Measurements from ENCODE around the gene TCF12.

TCF12 gene

DNA sequence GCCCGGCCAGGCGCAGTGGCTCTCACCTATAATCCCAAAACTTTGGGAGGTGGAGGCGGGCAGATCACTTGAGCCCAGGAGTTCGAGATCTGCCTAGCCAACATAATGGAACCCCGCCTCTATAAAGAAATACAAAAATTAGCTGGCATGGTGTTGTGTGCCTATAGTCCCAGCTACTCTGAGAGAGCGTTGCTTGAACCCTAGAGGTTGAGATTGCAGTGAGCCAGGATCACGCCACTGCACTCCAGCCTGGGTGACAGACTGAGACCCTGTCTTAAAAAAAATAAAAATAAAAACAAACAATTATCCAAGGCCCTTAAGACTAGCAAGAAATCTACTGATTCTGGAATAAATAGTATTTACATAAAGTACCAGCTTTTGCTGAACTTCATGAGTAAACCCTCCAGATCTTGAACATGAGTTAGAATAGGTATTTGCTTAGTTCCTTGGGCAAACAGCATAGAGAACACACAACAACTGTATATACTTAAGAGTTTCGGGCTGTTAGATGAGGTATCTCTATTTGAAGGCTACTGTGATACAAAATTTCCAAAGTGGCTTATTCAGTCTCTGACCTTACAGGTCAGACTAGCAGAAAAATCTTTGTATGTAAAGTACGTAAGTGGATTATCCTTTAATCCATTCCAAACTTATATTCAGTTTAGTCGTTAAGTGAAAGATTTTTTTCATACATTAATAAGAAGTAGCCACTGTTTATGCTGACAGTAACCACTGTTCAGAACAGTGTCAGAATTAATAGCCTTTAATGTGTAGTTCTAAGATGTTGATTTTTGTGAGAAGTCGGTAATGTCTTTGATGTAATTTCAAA is 286.8 kb downstream of the TCF12 start:
- DNase-seq (ENCODE audit: low read depth): no peak
- TF ChIP-seq, protein P1, sequence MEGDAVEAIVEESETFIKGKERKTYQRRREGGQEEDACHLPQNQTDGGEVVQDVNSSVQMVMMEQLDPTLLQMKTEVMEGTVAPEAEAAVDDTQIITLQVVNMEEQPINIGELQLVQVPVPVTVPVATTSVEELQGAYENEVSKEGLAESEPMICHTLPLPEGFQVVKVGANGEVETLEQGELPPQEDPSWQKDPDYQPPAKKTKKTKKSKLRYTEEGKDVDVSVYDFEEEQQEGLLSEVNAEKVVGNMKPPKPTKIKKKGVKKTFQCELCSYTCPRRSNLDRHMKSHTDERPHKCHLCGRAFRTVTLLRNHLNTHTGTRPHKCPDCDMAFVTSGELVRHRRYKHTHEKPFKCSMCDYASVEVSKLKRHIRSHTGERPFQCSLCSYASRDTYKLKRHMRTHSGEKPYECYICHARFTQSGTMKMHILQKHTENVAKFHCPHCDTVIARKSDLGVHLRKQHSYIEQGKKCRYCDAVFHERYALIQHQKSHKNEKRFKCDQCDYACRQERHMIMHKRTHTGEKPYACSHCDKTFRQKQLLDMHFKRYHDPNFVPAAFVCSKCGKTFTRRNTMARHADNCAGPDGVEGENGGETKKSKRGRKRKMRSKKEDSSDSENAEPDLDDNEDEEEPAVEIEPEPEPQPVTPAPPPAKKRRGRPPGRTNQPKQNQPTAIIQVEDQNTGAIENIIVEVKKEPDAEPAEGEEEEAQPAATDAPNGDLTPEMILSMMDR (IDR thresholded peaks at IDR 0.05; ENCODE audit: control insufficient read depth, insufficient read depth, low read depth, low read length, missing control alignments): no peak
- no peak overlapping the region for H3K4me3 ChIP-seq (ENCODE audit: control insufficient read depth, low read depth, low read length)

- TF ChIP-seq, protein P1 (IDR thresholded peaks at IDR 0.05; ENCODE audit: control insufficient read depth, insufficient read depth, low read depth, low read length, missing control alignments): no peak
- no peak overlapping the region for H3K4me3 ChIP-seq (ENCODE audit: control insufficient read depth, low read depth, low read length)
- no peak for DNase-seq (ENCODE audit: low read depth)
These were observed 287.6 kb downstream of the TCF12 start for GRCh38 chr15:57205996-57206395.

- TF ChIP-seq, protein P1 (IDR thresholded peaks at IDR 0.05; ENCODE audit: control insufficient read depth, insufficient read depth, low read depth, low read length, missing control alignments): peak; percentile 50
- no peak for DNase-seq (ENCODE audit: low read depth)
- no peak overlapping the region for H3K4me3 ChIP-seq (ENCODE audit: control insufficient read depth, low read depth, low read length)
These were observed 295.4 kb downstream of the TCF12 start for GRCh38 chr15:57213862-57214261.

DNA sequence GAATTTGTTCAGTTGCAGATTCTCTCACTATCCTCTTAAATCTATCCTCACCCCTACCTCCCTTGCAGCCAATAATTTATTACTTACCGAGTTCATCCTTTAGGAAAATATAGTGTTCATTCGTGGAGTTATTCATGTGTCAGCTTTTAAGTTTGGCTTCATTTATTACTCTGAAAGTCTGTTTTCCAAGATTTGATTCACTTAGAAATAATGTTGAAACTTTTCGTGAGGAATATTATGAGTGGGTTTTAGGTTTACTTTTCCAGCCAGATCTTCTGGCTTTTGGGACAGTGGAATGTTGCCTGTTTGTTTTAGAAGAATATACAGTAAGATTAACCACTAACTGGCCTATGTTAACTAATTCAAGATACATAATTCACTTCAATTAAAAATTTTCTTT is 296.9 kb downstream of the TCF12 start:
- TF ChIP-seq, protein P1 (IDR thresholded peaks at IDR 0.05; ENCODE audit: control insufficient read depth, insufficient read depth, low read depth, low read length, missing control alignments): no peak
- no peak overlapping the region for H3K4me3 ChIP-seq (ENCODE audit: control insufficient read depth, low read depth, low read length)
- DNase-seq (ENCODE audit: low read depth): no peak

DNA sequence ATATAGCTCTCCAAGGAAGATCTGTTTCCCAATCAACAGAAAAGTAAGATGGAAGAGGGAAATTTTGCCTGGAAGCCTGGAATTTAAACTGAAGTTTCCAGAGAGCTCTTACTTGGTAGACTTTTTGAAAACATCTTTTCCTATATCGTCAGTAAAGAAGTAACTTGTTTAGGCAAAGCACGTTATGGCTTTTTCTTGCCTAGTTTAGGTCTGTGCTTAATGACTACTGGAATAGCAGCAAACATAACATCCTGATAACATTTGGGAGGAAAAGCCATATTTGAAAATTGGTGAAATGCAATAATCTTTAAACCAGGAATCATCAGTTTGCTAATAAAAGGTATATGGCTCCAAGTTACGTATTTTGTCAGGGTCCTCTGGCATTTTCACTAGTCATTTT is 297.4 kb downstream of the TCF12 start:
- TF ChIP-seq, protein P1 (IDR thresholded peaks at IDR 0.05; ENCODE audit: control insufficient read depth, insufficient read depth, low read depth, low read length, missing control alignments): no peak
- no peak for DNase-seq (ENCODE audit: low read depth)
- no peak overlapping the region for H3K4me3 ChIP-seq (ENCODE audit: control insufficient read depth, low read depth, low read length)

- DNase-seq (ENCODE audit: low read depth): peak; percentile 62
- TF ChIP-seq, protein P1 (IDR thresholded peaks at IDR 0.05; ENCODE audit: control insufficient read depth, insufficient read depth, low read depth, low read length, missing control alignments): no peak
- no peak overlapping the region for H3K4me3 ChIP-seq (ENCODE audit: control insufficient read depth, low read depth, low read length)
These were observed 297.8 kb downstream of the TCF12 start for GRCh38 chr15:57216288-57216687.

All from AG09309 (cell line).